CD4-positive, alpha-beta T cell treated with Interleukin-17A for 1 hour (primary cell): ENCODE measurements around the gene SLC6A6.

Source experiments
- DNase-seq: peaks from one replicate; pipeline ENCODE4 v3.0.0-alpha.2; 2020

Gene SLC6A6

GRCh38 chr3:14457481-14457880 lies 55.1 kb downstream of the SLC6A6 start:
- no peak for DNase-seq

- no peak for DNase-seq
Observed at GRCh38 chr3:14457999-14458398, 55.6 kb downstream of the SLC6A6 start.

GRCh38 chr3:14458434-14459275 lies 56.2 kb downstream of the SLC6A6 start:
- no peak for DNase-seq

GRCh38 chr3:14459384-14459783 lies 57.0 kb downstream of the SLC6A6 start:
- DNase-seq: no peak

- DNase-seq: no peak
Observed at GRCh38 chr3:14459787-14460186, 57.4 kb downstream of the SLC6A6 start.

GRCh38 chr3:14460342-14461005 lies 58.1 kb downstream of the SLC6A6 start:
- DNase-seq: no peak

- no peak for DNase-seq
Observed at GRCh38 chr3:14461006-14461747, 58.8 kb downstream of the SLC6A6 start.

GRCh38 chr3:14461748-14462324 lies 59.4 kb downstream of the SLC6A6 start:
- DNase-seq: peak; percentile 44

GRCh38 chr3:14462738-14463137 lies 60.3 kb downstream of the SLC6A6 start:
- no peak for DNase-seq

- DNase-seq: no peak
Observed at GRCh38 chr3:14463330-14464140, 61.1 kb downstream of the SLC6A6 start.

GRCh38 chr3:14464141-14464465 lies 61.7 kb downstream of the SLC6A6 start:
- no peak for DNase-seq

- DNase-seq: no peak
Observed at GRCh38 chr3:14464521-14464920, 62.1 kb downstream of the SLC6A6 start.

GRCh38 chr3:14465425-14465824 lies 63.0 kb downstream of the SLC6A6 start:
- no peak for DNase-seq

- DNase-seq: no peak
Observed at GRCh38 chr3:14466179-14466903, 63.9 kb downstream of the SLC6A6 start.

GRCh38 chr3:14467814-14468620 lies 65.6 kb downstream of the SLC6A6 start:
- peak; percentile 55 for DNase-seq

- no peak for DNase-seq
Observed at GRCh38 chr3:14468621-14468981, 66.2 kb downstream of the SLC6A6 start.

GRCh38 chr3:14470461-14470860 lies 68.1 kb downstream of the SLC6A6 start:
- DNase-seq: no peak

- no peak for DNase-seq
Observed at GRCh38 chr3:14471016-14471415, 68.6 kb downstream of the SLC6A6 start.

GRCh38 chr3:14471690-14472089 lies 69.3 kb downstream of the SLC6A6 start:
- DNase-seq: no peak

GRCh38 chr3:14472471-14473351 lies 70.3 kb downstream of the SLC6A6 start:
- DNase-seq: no peak
